ENCODE measurements around the gene AQP12B. TPM values are rescaled to one million over a fixed set of nuclear protein-coding genes. Genes with fewer than 3 reads are reported as not detected.

AQP12B gene
- total RNA-seq, 1 experiment from 2014 or later = not detected

GRCh38 chr2:240648155-240648649 is 34.5 kb downstream of the AQP12B start:
- Mint-ChIP-seq H3K36me3 (ENCODE audit: insufficient read depth, unreplicated experiment) (no peaks in the 10 kb centered on the region), H3K27ac (ENCODE audit: unreplicated experiment) (no peak overlapping the region), H3K9me3 (ENCODE audit: low read depth, unreplicated experiment) (peaks cover 7% of the 10 kb centered on the region), H3K27me3 (ENCODE audit: unreplicated experiment) (peaks cover 86% of the 10 kb centered on the region), H3K4me3 (ENCODE audit: low read depth, unreplicated experiment) (no peak overlapping the region), H3K4me1 (ENCODE audit: low read depth, unreplicated experiment) (peaks cover 9% of the 10 kb centered on the region)
- intact Hi-C loops (cut with micrococcal nuclease; ENCODE audit: unreplicated experiment) = no loop called here
- no peak for DNase-seq
- CTCF ChIA-PET = interaction anchor here (0.8 kb wide), 1 partner anchor 61 kb away, joined by 3 read pairs; the partner anchor contains the start of gene CAPN10
- BruUV-seq (replicated peaks) = no TSS peak
- no peak for TF ChIP-seq CTCF (IDR thresholded peaks at IDR 0.05; ENCODE audit: unreplicated experiment)

DNA sequence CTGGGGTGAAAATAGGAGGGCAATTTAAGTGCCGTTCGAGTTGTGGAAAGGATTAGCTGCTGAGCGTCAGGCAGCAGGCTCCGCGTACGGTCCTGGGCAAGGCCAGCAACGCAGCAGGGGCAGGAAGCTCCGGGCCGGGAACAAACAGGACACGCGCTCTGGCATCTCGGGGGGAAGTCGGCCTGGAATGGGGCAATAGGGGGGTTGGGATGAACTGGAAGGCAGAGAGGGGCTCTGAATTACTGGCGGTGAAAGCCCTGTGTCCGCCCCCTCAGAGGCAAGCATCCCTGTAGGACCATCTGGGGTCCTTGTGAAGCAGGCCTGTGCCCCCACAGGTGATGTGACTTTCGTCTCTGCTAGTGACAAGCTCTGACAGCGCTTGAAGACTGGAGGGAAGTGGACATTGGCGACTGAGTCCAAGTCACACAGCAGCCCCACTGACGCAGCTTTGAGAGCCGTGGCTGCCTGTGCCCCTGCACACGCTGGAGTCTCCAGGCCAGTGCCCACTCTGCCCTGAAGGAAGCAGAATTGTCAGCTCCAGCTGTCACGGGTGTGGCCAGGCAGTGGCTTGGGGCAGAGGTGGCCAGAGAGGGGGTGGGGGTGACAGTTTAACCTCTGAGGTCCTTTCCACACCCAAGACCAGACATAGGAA is 35.1 kb downstream of the AQP12B start:
- BruUV-seq (replicated peaks) = no TSS peak
- Mint-ChIP-seq H3K4me3 (ENCODE audit: low read depth, unreplicated experiment) (no peak overlapping the region), H3K36me3 (ENCODE audit: insufficient read depth, unreplicated experiment) (no peaks in the 10 kb centered on the region), H3K9me3 (ENCODE audit: low read depth, unreplicated experiment) (peaks cover 6% of the 10 kb centered on the region), H3K27me3 (ENCODE audit: unreplicated experiment) (peaks cover 86% of the 10 kb centered on the region), H3K4me1 (ENCODE audit: low read depth, unreplicated experiment) (peaks cover 9% of the 10 kb centered on the region), H3K27ac (ENCODE audit: unreplicated experiment) (no peak overlapping the region)
- no peak for TF ChIP-seq CTCF (IDR thresholded peaks at IDR 0.05; ENCODE audit: unreplicated experiment)
- CTCF ChIA-PET = no interaction called here
- intact Hi-C loops (cut with micrococcal nuclease; ENCODE audit: unreplicated experiment) = no loop called here
- no peak for DNase-seq

GRCh38 chr2:240646900-240647502 is 35.7 kb downstream of the AQP12B start:
- intact Hi-C loops (cut with micrococcal nuclease; ENCODE audit: unreplicated experiment) = no loop called here
- CTCF ChIA-PET = interaction anchor here (0.9 kb wide), 1 partner anchor 9 kb away, joined by 3 read pairs; no protein-coding TSS in a partner anchor
- peaks cover 80% of the 10 kb centered on the region for H3K27me3 Mint-ChIP-seq (ENCODE audit: unreplicated experiment)
- no peaks in the 10 kb centered on the region for H3K36me3 Mint-ChIP-seq (ENCODE audit: insufficient read depth, unreplicated experiment)
- peaks cover 9% of the 10 kb centered on the region for H3K4me1 Mint-ChIP-seq (ENCODE audit: low read depth, unreplicated experiment)
- TF ChIP-seq CTCF (IDR thresholded peaks at IDR 0.05; ENCODE audit: unreplicated experiment) = no peak
- peaks cover 3% of the 10 kb centered on the region for H3K9me3 Mint-ChIP-seq (ENCODE audit: low read depth, unreplicated experiment)
- DNase-seq = no peak
- no peak overlapping the region for H3K4me3 Mint-ChIP-seq (ENCODE audit: low read depth, unreplicated experiment)
- no peak overlapping the region for H3K27ac Mint-ChIP-seq (ENCODE audit: unreplicated experiment)
- no TSS peak for BruUV-seq (replicated peaks)

- H3K36me3 Mint-ChIP-seq (ENCODE audit: insufficient read depth, unreplicated experiment) = no peaks in the 10 kb centered on the region
- peaks cover 4% of the 10 kb centered on the region for H3K4me1 Mint-ChIP-seq (ENCODE audit: low read depth, unreplicated experiment)
- H3K9me3 Mint-ChIP-seq (ENCODE audit: low read depth, unreplicated experiment) = peaks cover 3% of the 10 kb centered on the region
- peaks cover 80% of the 10 kb centered on the region for H3K27me3 Mint-ChIP-seq (ENCODE audit: unreplicated experiment)
- intact Hi-C loops (cut with micrococcal nuclease; ENCODE audit: unreplicated experiment) = no loop called here
- no peak for TF ChIP-seq CTCF (IDR thresholded peaks at IDR 0.05; ENCODE audit: unreplicated experiment)
- BruUV-seq (replicated peaks) = no TSS peak
- H3K4me3 Mint-ChIP-seq (ENCODE audit: low read depth, unreplicated experiment) = no peak overlapping the region
- CTCF ChIA-PET = interaction anchor here (0.9 kb wide), 1 partner anchor 10 kb away, joined by 3 read pairs; no protein-coding TSS in a partner anchor
- DNase-seq = no peak
- H3K27ac Mint-ChIP-seq (ENCODE audit: unreplicated experiment) = no peak overlapping the region
Measured at GRCh38 chr2:240646176-240646899, 36.3 kb downstream of the AQP12B start.

All from Calu3 (cell line).